Muscle of leg (tissue), 11 donors: ENCODE measurements around the gene ABCA13. TPM values are rescaled to one million over a fixed set of nuclear protein-coding genes. Genes with fewer than 3 reads are reported as not detected.

ENCODE experiments used
- DNase-seq: peaks from one replicate; pipeline ENCODE4 v3.0.0; 2013
- H3K27ac ChIP-seq: one replicate; pipeline ENCODE4 v1.5.1; 2013; ENCODE audit warnings: mild to moderate bottlenecking, low read length, control low read depth
- H3K27me3 ChIP-seq: one replicate; pipeline ENCODE4 v1.6.1; 2013; ENCODE audit warnings: low read length; ENCODE audit not compliant: control insufficient read depth, insufficient read depth
- H3K36me3 ChIP-seq: one replicate; pipeline ENCODE4 v1.6.1; 2013; ENCODE audit warnings: low read length; ENCODE audit not compliant: control insufficient read depth, insufficient read depth
- H3K4me1 ChIP-seq: one replicate; pipeline ENCODE4 v1.6.1; 2013; ENCODE audit warnings: low read length; ENCODE audit not compliant: control insufficient read depth, insufficient read depth
- H3K4me3 ChIP-seq: one replicate; pipeline ENCODE4 v1.5.1; 2013; ENCODE audit warnings: low read length, control low read depth
- H3K9me3 ChIP-seq: replicated peaks from 2 replicates; pipeline ENCODE4 v1.6.1; 2013; ENCODE audit warnings: low read depth, low read length; ENCODE audit not compliant: control insufficient read depth
- WGBS: methylation state at CpG from one replicate; pipeline ENCODE4 v1.1.5; 2013; ENCODE audit warnings: missing lambda C conversion rate; ENCODE audit not compliant: insufficient coverage; 5-methylcytosine and 5-hydroxymethylcytosine counted together
- polyA plus RNA-seq, 8 donors: library from polyadenylated mRNA; unstranded; fragments of 120-200 nt; gene quantifications; one replicate each; pipeline versions ENCODE4 v1.2.1 to v1.2.3, GENCODE V29; 2013; ENCODE audit warnings: inconsistent platforms in 1 of 8, low replicate concordance in 1 of 8; ENCODE audit not compliant: insufficient read length in 8 of 8, insufficient read depth in 1 of 8
- total RNA-seq: library from RNA; stranded (reverse); fragments of 120-200 nt; gene quantifications from one replicate; pipeline ENCODE4 v1.2.4, GENCODE V29; 2013

The ABCA13 gene
- total and polyA plus RNA-seq, 9 donors = 0.04 to 0.13 (median 0.08) TPM

GRCh38 chr7:48419401-48419800, 248.1 kb downstream of the ABCA13 start:
- H3K36me3 ChIP-seq = no peaks in the 10 kb centered on the region
- H3K4me1 ChIP-seq = no peaks in the 10 kb centered on the region
- DNase-seq = no peak
- no peak overlapping the region for H3K4me3 ChIP-seq
- WGBS = no CpG with 5 or more reads among the region's 2 CpGs
- no peaks in the 10 kb centered on the region for H3K27me3 ChIP-seq
- no peak overlapping the region for H3K27ac ChIP-seq
- no peaks in the 10 kb centered on the region for H3K9me3 ChIP-seq

GRCh38 chr7:48420206-48420605, 248.9 kb downstream of the ABCA13 start:
- WGBS = 13% methylated on average over 1 of the region's 1 CpG
- H3K36me3 ChIP-seq = no peaks in the 10 kb centered on the region
- H3K9me3 ChIP-seq = no peaks in the 10 kb centered on the region
- no peaks in the 10 kb centered on the region for H3K27me3 ChIP-seq
- DNase-seq = peak; percentile 92
- H3K27ac ChIP-seq = no peak overlapping the region
- no peak overlapping the region for H3K4me3 ChIP-seq
- H3K4me1 ChIP-seq = no peaks in the 10 kb centered on the region

- no peaks in the 10 kb centered on the region for H3K27me3 ChIP-seq
- no peaks in the 10 kb centered on the region for H3K9me3 ChIP-seq
- DNase-seq = no peak
- no peaks in the 10 kb centered on the region for H3K36me3 ChIP-seq
- H3K4me1 ChIP-seq = no peaks in the 10 kb centered on the region
- no peak overlapping the region for H3K4me3 ChIP-seq
- 100% methylated on average over 1 of the region's 1 CpG for WGBS
- no peak overlapping the region for H3K27ac ChIP-seq
These were observed 250.1 kb downstream of the ABCA13 start for GRCh38 chr7:48421357-48421756.

GRCh38 chr7:48424731-48425130, 253.5 kb downstream of the ABCA13 start:
- Histone ChIP-seq H3K9me3 (no peaks in the 10 kb centered on the region), H3K4me1 (no peaks in the 10 kb centered on the region), H3K36me3 (no peaks in the 10 kb centered on the region), H3K27me3 (no peaks in the 10 kb centered on the region), H3K4me3 (no peak overlapping the region), H3K27ac (no peak overlapping the region)
- WGBS = 20% methylated on average over 1 of the region's 3 CpGs
- no peak for DNase-seq

GRCh38 chr7:48426331-48426965, 255.2 kb downstream of the ABCA13 start:
- Histone ChIP-seq H3K27ac (no peak overlapping the region), H3K9me3 (no peaks in the 10 kb centered on the region), H3K4me3 (no peak overlapping the region), H3K27me3 (no peaks in the 10 kb centered on the region), H3K36me3 (no peaks in the 10 kb centered on the region), H3K4me1 (no peaks in the 10 kb centered on the region)
- DNase-seq = no peak
- 76% methylated on average over 6 of the region's 6 CpGs for WGBS

- DNase-seq = no peak
- WGBS = 39% methylated on average over 3 of the region's 5 CpGs
- H3K9me3 ChIP-seq = no peaks in the 10 kb centered on the region
These were observed 255.8 kb downstream of the ABCA13 start for GRCh38 chr7:48426966-48427555.

GRCh38 chr7:48427671-48428070, 256.4 kb downstream of the ABCA13 start:
- no peaks in the 10 kb centered on the region for H3K4me1 ChIP-seq
- no CpG with 5 or more reads among the region's 5 CpGs for WGBS
- DNase-seq = no peak
- H3K36me3 ChIP-seq = no peaks in the 10 kb centered on the region
- H3K9me3 ChIP-seq = no peaks in the 10 kb centered on the region
- no peaks in the 10 kb centered on the region for H3K27me3 ChIP-seq
- no peak overlapping the region for H3K27ac ChIP-seq
- H3K4me3 ChIP-seq = no peak overlapping the region

More at GRCh38 chr7:48426966-48427555, 255.8 kb downstream of the ABCA13 start:
- Histone ChIP-seq H3K4me3 (no peak overlapping the region), H3K27ac (no peak overlapping the region), H3K36me3 (no peaks in the 10 kb centered on the region), H3K27me3 (no peaks in the 10 kb centered on the region), H3K4me1 (no peaks in the 10 kb centered on the region)

GRCh38 chr7:48428091-48428684, 256.9 kb downstream of the ABCA13 start:
- no peaks in the 10 kb centered on the region for H3K9me3 ChIP-seq

GRCh38 chr7:48429117-48429516, 257.9 kb downstream of the ABCA13 start:
- Histone ChIP-seq H3K9me3 (no peaks in the 10 kb centered on the region), H3K4me1 (no peaks in the 10 kb centered on the region), H3K36me3 (no peaks in the 10 kb centered on the region), H3K27me3 (no peaks in the 10 kb centered on the region), H3K4me3 (no peak overlapping the region), H3K27ac (no peak overlapping the region)
- no peak for DNase-seq

More at GRCh38 chr7:48428091-48428684, 256.9 kb downstream of the ABCA13 start:
- WGBS = 28% methylated on average over 3 of the region's 3 CpGs
- no peaks in the 10 kb centered on the region for H3K36me3 ChIP-seq
- DNase-seq = no peak
- no peaks in the 10 kb centered on the region for H3K4me1 ChIP-seq
- H3K27ac ChIP-seq = no peak overlapping the region
- no peak overlapping the region for H3K4me3 ChIP-seq
- no peaks in the 10 kb centered on the region for H3K27me3 ChIP-seq

GRCh38 chr7:48438206-48438605, 266.9 kb downstream of the ABCA13 start:
- no CpG with 5 or more reads among the region's 1 CpG for WGBS
- no peaks in the 10 kb centered on the region for H3K27me3 ChIP-seq
- DNase-seq = peak; percentile 53

More at GRCh38 chr7:48438206-48438605, 266.9 kb downstream of the ABCA13 start:
- H3K9me3 ChIP-seq = no peaks in the 10 kb centered on the region
- H3K36me3 ChIP-seq = no peaks in the 10 kb centered on the region
- no peaks in the 10 kb centered on the region for H3K4me1 ChIP-seq
- no peak overlapping the region for H3K27ac ChIP-seq
- H3K4me3 ChIP-seq = no peak overlapping the region
